Bone marrow (tissue), 2 donors: ENCODE measurements around the gene GOLIM4.

ENCODE experiments used
- DNase-seq, 2 donors: peaks; one replicate each; lab custom pipeline; 2025; lab: John Stamatoyannopoulos, UW

Gene GOLIM4

GRCh38 chr3:168097381-168097780, 1.7 kb upstream of the GOLIM4 start:
- no peak for DNase-seq

DNA sequence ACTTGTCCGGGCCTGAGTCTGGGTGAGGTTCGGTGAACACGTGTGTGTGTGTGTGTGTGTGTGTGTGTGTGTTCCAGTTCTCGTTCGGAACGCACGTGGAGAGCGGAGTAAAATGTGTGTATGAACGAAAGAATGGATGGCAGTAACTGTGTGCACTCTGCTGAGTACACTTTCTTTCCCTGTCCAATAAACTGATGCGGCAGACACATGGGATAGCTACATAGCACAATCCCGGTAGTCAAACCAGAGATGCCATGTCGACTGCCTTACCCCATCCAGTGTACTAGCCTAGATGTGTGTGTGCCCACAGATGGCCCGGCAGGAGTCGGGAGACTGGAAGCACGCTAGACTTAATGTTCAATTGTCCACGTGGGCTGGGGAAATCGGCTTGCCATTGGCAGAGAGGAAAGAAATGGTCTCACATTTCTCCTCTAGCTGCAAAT, 507 bp upstream of the GOLIM4 start:
- DNase-seq: peak in 1 of 2 donors; percentile 65

DNA sequence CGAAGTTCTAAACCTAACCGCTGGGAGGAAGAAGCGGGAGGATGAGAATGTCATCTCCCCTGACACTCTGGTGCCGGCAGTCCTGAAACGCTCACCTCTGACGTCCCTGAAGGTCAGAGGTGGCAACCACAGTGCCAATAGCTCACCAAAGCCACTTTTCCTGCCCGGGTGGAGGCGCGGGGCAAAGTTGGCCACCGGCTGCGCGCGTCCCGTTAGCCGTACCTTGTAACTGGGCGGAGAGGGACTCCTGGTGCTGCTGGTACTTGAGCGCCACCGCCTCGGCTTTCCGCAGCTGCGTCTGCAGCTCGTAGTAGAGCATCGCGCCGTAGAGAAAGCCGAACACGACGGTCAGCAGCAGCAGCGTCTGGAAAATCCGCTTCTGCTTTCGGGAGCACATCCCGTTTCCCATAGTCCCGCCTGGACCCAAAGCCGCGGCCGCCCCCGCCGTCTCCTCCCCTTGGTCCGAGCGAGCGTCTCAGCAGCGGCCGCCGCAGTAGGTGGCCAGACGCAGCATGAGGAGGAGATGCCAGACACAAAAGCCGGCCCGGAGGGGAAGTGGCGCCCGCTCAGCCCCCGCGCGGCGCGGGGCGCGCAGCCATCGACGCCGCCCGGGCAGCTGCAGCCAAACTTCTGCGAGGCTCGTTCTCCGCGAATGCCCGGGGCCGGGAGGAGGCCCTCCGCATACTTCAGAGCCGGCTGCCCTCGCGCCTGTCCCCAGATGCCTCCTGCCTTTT, 680 bp downstream of the GOLIM4 start:
- DNase-seq: peak; percentile 37 to 71

- no peak for DNase-seq
These were observed 1.2 kb downstream of the GOLIM4 start for GRCh38 chr3:168094580-168094876.

GRCh38 chr3:168093790-168094189, 1.9 kb downstream of the GOLIM4 start:
- DNase-seq: no peak

- no peak for DNase-seq
These were observed 2.5 kb downstream of the GOLIM4 start for GRCh38 chr3:168093229-168093628.

- no peak for DNase-seq
These were observed 3.8 kb downstream of the GOLIM4 start for GRCh38 chr3:168091941-168092340.

- no peak for DNase-seq
These were observed 4.3 kb downstream of the GOLIM4 start for GRCh38 chr3:168091302-168091858.

GRCh38 chr3:168090306-168091085, 5.2 kb downstream of the GOLIM4 start:
- DNase-seq: no peak

- no peak for DNase-seq
These were observed 6.4 kb downstream of the GOLIM4 start for GRCh38 chr3:168089179-168089771.

GRCh38 chr3:168088106-168088720, 7.5 kb downstream of the GOLIM4 start:
- DNase-seq: peak in 1 of 2 donors; percentile 42

- no peak for DNase-seq
These were observed 8.2 kb downstream of the GOLIM4 start for GRCh38 chr3:168087539-168087938.

DNA sequence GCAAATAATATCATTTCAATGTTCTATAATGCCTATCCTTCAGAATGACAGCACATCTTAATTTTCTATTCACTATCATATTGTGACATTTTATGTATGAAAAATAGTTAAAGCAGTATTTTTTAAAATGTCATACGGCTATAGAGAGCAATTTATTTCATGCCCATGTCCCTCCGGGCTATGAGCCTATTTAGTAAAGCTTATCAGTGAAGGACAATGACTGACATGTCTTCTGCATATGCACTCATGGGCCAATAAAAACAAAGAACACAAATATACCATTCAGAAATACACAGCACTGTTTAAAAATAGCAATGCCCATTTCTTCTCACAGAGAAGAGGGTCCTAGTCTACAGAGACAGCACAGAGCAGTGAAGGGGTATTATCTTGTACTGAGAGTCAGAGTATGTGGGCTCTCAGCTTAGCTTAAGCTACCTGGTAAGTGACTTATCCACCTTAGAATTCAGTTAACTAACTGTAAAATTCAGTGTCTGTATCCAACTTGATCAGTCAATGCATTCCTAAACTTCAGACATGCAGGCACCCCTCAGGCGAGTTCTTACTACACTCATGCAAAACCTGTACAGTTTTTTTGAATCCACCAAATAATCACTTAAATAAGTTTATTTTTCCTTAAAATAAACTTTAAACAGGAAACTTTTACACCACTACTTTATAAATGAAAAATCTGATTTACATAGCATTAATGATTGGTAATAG, 9.0 kb downstream of the GOLIM4 start:
- no peak for DNase-seq

DNA sequence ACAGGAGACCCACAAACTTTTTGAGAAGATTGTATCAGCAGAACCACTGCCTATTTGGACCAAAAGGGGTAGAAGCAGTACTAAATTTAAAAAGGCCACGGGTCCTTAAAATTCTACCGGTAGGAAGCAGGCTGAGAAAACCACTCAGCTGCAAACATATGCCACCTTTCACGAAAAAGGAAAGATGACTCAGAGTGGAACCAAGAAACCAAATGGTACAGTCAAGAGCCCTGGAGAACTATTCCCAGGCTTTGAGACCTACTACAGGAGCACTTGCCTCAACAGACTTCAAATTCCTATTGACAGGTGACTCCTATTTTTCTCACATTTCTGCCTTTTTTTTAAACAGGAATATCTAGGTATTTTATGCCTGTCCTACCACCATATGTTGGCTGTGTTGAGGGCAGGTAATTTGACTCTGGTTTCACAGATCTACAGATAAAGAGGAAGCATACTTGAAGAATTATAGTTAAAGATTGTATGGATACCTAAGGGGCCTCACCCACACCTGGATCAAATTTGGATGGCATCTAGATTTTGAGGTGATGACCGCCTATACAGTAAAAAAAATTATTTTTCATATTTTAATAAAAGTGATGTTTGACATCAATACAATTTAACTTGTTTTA, 10.1 kb downstream of the GOLIM4 start:
- DNase-seq: peak in 1 of 2 donors; percentile 37

DNA sequence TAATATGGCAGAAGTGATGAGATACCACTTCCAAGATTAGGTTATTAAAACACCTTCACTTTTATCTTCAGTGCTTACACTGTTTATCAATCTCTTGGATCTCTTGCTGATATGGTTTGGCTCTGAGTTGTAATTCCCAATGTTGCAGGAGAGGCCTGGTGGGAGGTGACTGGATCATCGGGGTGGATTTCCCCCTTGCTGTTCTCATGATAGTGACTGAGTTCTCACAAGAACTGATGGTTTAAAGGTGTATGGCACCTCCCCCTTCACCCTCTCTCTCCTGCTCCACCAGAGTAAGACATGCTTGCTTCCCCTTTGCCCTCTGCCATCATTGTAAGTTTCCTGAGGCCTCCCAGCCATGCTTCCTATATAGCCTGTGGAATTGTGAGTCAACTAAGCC, 11.8 kb downstream of the GOLIM4 start:
- no peak for DNase-seq

DNA sequence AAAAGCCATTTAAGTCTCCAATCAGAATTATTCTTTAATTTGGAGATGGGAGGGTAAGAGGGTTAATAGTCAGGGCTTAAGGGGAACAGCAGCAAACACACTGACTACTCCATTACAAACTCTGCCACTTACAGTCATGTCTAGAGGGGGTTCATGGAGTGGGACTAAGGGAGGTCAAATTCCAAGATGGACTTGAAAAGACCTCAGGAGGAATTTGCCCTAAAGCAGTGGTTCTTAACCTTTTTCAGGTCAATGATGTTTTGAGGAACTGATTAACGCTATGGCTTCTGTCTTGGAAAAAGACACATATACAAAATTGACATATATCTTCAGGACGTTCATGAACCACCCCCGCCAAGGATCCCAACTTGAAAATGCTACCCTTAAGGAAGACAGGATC, 13.9 kb downstream of the GOLIM4 start:
- DNase-seq: no peak

GRCh38 chr3:168081171-168081771, 14.5 kb downstream of the GOLIM4 start:
- no peak for DNase-seq

GRCh38 chr3:168080499-168081170, 15.1 kb downstream of the GOLIM4 start:
- no peak for DNase-seq

- DNase-seq: no peak
These were observed 15.7 kb downstream of the GOLIM4 start for GRCh38 chr3:168080022-168080421.

GRCh38 chr3:168077091-168077490, 18.6 kb downstream of the GOLIM4 start:
- no peak for DNase-seq
